ENCODE results near the gene NCK2.

DNA sequence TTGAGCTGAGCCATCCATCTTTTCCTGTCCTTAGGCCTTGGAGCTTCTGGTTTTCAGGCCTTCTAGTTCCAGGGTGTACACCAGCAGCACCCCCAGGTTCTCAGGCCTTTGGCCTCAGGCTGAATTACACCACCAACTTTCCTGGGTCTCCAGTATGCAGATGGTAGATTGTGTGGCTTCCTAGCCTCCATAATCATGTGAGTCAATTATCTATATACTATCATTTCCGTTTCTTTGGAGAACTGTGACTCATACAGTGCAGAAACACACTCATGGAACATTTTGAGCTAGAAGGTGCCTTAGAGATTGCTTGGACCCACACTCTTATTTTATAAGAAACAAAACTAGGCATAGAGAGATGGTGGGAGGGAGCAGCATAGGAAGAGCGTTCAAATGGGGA lies 167.4 kb downstream of the NCK2 start:
- no peak for TF ChIP-seq POLR2A (IDR thresholded peaks at IDR 0.05; ENCODE audit: low read depth)
- TF ChIP-seq, protein P1, sequence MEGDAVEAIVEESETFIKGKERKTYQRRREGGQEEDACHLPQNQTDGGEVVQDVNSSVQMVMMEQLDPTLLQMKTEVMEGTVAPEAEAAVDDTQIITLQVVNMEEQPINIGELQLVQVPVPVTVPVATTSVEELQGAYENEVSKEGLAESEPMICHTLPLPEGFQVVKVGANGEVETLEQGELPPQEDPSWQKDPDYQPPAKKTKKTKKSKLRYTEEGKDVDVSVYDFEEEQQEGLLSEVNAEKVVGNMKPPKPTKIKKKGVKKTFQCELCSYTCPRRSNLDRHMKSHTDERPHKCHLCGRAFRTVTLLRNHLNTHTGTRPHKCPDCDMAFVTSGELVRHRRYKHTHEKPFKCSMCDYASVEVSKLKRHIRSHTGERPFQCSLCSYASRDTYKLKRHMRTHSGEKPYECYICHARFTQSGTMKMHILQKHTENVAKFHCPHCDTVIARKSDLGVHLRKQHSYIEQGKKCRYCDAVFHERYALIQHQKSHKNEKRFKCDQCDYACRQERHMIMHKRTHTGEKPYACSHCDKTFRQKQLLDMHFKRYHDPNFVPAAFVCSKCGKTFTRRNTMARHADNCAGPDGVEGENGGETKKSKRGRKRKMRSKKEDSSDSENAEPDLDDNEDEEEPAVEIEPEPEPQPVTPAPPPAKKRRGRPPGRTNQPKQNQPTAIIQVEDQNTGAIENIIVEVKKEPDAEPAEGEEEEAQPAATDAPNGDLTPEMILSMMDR (IDR thresholded peaks at IDR 0.05) = no peak
